GM23338 (cell line): ENCODE measurements around the gene IFIT5.

Experiments
- CREB1 ChIP-seq: fragments of 250-450 bp; sonication (Bioruptor Pico); IDR thresholded peaks from 2 replicates; pipeline ENCODE4 v1.5.0; 2020; ENCODE audit warnings: low read depth, mild to moderate bottlenecking, moderate library complexity
- CTCF ChIP-seq, 2 experiments: fragments of 200-600 bp in 1 of 2; sonication (generic) in 1 of 2; conservative IDR thresholded peaks; 2 replicates each; pipeline versions ENCODE4 v1.5.1 to v1.6.1; 2016 to 2017; ENCODE audit warnings: antibody characterized with exemption in 2 of 2, low read depth in 2 of 2, mild to moderate bottlenecking in 2 of 2, moderate library complexity in 1 of 2
- EZH2 ChIP-seq: fragments of 200-600 bp; sonication (generic); IDR thresholded peaks from one replicate; pipeline ENCODE4 v1.8.0; 2017; ENCODE audit warnings: antibody characterized with exemption, mild to moderate bottlenecking, low read depth; ENCODE audit not compliant: unreplicated experiment
- EZH2phosphoT487 ChIP-seq: fragments of 200-600 bp; sonication (generic); IDR thresholded peaks from one replicate; pipeline ENCODE4 v1.8.1; 2018; ENCODE audit warnings: antibody characterized with exemption; ENCODE audit not compliant: unreplicated experiment
- REST ChIP-seq: IDR thresholded peaks from one replicate; pipeline ENCODE4 v1.6.1; 2018; ENCODE audit warnings: antibody characterized with exemption; ENCODE audit not compliant: unreplicated experiment
- STAT1 ChIP-seq: IDR thresholded peaks from one replicate; pipeline ENCODE4 v1.6.1; 2016; ENCODE audit warnings: antibody characterized with exemption; ENCODE audit not compliant: unreplicated experiment

- TF ChIP-seq CTCF (conservative IDR thresholded peaks at IDR 0.05; ENCODE audit: low read depth in 2 of 2) = no peak
- TF ChIP-seq EZH2phosphoT487 = no peak
- no peak for TF ChIP-seq EZH2
- TF ChIP-seq CREB1 = no peak
- TF ChIP-seq REST = no peak
- no peak for TF ChIP-seq STAT1
These were observed 49.6 kb downstream of the IFIT5 start for GRCh38 chr10:89463846-89464537.
